ENCODE measurements around the gene HSH2D.

Gene HSH2D

DNA sequence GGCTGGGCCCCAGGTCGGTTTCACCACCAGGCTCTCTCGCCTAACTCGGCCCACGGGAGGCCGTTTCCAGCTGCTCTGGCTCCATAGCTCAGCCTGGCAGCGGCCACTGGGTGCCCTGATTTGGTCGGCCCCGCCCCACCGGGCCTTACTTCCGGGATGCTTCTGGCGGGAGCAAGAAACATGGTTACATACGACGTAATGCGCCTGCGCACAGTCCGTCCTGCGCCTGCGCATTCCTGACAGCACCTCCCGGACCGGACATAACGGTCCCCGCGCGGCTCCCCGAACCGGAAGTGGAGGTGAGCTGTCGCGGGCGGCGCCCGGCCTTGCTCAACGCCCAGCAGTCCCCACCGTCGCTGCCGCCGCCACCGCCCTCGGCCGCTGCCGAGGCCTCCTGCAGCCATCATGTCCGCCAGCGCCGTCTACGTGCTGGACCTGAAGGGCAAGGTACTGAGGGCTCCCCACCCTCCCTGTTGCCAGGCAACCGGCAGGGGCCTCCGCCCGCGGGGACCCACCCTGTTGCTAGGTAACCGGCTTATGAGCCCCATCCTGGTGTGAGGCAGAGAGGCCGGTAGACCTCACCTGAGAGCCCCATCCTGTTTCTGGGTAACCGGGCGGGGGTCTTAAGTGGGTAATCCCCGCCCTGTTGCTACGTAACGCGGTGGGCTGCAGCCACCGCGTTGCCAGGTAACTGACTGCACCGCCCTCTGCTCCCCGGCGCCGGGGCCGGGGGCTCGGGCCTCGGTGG is 54.3 kb downstream of the HSH2D start, which contains the start of gene AP1M1:
TSS of gene AP1M1 (plus strand) at position 290 of the 748 bp plus-strand sequence. CDS start at position 406, 116 bp downstream.
- DNase-seq = peak; percentile 94

GRCh38 chr19:16198370-16198651 is 54.8 kb downstream of the HSH2D start:
- DNase-seq = no peak

GRCh38 chr19:16199275-16199932 is 55.9 kb downstream of the HSH2D start:
- DNase-seq = no peak

- no peak for DNase-seq
Measured at GRCh38 chr19:16200038-16201010, 56.8 kb downstream of the HSH2D start.

DNA sequence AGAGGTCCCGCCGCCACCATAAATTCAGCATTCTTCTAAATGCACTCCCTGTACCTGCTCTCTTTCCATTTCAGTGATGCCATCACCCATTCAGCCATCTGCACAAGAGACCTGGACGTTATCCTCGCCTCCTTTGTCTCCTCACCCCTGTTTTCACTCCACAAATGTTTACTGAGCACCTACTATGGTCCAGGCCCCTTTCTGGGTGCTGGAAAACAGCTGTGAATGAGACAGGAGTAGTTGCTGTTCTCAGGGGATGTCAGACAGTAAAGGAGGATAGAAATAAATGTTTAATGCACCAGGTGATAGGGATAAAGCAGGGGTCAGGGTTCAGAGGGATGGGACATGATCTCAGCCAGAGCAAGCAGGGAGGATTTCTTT is 57.5 kb downstream of the HSH2D start:
- DNase-seq = no peak

DNA sequence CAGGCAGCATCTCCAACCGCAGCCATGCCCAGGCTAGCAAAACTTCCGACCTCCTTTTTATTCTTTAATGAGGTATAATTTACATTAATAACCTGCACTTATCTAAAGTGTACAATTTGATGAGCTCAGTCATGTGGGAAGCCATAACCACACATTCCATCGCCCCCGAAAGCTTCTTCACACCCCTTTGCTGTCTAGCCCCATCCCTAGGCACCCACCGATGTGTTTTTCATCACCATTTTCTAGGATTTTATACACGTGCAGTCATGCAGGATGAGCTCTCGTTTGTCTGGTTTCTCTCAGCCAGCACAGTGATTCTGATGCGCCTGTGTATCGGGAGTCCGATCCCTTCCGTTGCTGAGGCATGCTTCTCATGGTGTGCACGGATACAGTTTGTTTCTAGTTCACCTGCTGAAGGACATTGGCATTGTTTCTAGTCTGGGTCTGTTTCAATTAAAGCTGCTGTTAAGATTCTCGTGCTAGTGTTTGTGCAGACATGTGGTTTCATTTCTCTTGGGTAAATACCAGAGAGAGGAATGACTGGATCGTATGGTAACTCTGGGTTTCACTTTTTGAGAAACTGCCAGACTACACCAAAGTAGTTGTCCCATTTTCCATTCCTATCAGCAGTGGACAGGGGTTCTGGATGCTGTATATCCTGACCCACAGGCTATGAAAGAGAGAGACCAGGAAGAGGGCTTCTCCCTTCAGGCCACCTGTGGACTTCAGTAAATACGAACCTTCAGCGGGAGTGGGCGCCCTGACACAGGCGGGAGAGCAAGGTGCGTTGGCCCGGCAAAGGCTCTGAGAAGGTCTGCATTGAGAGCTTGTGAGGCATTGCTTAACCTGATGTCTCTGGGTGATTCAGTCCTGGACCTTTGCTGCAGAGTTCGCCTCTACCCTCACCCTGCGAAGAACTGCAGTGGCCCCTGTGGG is 59.1 kb downstream of the HSH2D start:
- no peak for DNase-seq

DNA sequence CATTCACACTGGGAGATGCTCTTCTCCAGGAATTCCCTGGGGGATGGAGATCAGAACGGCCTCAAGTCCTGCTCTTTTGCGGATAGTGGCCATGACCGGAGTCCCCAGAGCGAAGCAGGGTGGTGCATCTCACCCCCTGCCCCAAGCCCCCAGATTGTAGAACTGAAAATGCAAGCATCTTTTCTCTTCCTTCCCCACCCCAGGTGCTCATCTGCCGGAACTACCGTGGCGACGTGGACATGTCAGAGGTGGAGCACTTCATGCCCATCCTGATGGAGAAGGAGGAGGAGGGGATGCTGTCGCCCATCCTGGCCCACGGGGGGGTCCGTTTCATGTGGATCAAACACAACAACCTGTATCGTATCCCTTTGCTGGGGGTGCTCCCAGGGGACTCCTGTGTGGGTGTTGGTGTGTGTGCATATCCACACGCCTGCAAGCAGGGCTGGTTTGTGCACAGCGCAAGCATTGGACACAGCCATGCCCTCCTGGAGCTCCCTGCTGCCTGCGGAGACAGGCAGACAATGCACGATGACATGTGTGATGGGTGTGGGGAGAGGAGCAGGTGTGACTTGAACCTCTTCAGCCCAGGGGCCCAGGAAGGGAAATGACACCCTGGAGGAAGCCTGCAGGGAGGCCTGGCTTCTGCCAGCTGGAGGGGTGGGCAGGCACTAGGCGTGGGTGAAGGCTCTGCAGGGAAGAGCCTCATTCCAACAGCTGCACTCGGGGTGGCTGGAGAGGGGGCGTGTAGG is 59.9 kb downstream of the HSH2D start:
- no peak for DNase-seq

GRCh38 chr19:16204005-16204294 is 60.5 kb downstream of the HSH2D start:
- no peak for DNase-seq

- no peak for DNase-seq
Measured at GRCh38 chr19:16205205-16206045, 61.9 kb downstream of the HSH2D start.

DNA sequence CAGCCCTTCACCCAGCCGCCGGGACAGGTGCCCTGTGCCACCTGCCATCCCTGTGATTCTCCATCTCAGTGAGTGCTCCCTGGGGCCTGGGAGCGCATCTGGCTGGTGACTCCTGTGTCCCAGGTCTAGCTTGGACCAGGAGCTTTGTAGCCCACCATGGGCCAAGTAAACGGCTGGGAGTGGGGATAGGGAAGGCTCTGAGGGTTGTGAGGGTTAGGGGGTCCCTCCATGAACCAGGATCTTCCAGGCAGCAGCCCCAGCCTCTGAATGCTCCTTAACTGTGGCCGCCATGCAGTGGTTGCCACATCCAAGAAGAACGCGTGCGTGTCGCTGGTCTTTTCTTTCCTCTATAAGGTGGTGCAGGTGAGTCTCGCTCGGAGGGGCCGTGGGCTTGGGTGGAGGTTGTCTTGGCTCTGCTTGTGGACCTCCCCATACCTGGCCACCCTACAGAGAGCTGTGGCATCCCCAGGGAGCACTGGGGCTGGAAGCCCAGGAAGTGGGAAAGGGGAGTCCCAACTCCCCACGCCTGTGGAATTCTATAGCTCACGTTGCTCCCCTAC is 62.6 kb downstream of the HSH2D start:
- DNase-seq = no peak

GRCh38 chr19:16206637-16207036 is 63.2 kb downstream of the HSH2D start:
- no peak for DNase-seq

DNA sequence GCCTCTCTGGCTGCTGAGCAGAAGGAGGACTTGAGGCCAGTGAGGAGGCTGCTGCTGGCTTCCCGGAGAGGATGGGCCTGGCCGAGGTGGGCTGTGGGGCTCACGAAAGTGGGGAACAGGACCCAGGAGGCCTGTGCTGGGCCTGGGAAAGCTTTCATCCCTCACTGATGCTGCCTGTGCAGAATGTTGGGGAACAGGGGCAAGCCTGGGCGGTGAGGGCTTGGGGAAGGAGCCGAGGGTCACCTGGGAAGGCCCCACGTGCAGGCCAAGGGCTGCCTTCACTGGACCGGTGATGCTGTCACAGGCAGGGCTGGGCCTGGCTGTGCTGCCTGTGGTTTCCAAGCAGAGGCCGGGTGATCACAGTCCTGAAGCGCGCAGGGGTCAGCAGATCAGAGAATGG is 63.6 kb downstream of the HSH2D start:
- DNase-seq = no peak

DNA sequence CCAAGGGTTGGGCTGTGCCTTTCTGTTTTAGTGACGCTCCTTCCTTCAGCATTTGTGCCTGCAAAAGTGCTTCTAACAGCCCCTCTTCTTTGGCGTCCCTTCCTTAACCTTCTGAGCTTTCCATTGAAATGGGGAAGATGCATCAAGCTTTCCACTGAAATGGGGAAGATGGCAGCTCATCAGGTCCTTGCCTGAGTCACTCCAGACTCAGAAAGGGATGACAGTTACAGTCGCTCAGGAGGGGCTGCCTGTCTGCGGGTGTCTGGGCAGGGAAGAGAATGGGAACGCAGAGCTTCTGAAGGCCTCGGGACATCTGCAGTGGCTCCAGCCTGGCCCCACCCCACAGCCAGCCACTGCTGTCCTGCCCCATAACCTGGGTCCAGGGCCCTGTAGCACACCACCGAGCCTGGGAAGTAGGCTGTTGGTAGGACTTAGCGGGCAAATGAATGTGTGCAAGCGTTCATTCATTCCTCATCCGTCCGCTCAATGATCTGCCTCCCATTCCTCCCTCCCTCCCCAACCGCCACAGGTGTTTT is 64.1 kb downstream of the HSH2D start:
- DNase-seq = no peak
